SH-SY5Y (cell line): ENCODE data around the gene IDI1.

Experiments
- GATA2 ChIP-seq: IDR thresholded peaks from 2 replicates; pipeline ENCODE4 v1.6.1; 2011; ENCODE audit warnings: mild to moderate bottlenecking, low read depth, low read length
- GATA3 ChIP-seq: IDR thresholded peaks from 2 replicates; pipeline ENCODE4 v1.6.1; 2011; ENCODE audit warnings: low read depth, mild to moderate bottlenecking, low read length, moderate library complexity

- TF ChIP-seq GATA2 (no peak), GATA3 (no peak)
Measured at GRCh38 chr10:1033601-1034000, 15.3 kb downstream of the IDI1 start.
